NB4 (cell line): ENCODE results near the gene TNFSF8.

Experiments used
- DNase-seq: peaks from one replicate; pipeline ENCODE4 v3.0.0; 2010; ENCODE audit warnings: low read depth
- H3K4me3 ChIP-seq: one replicate; pipeline ENCODE4 v1.5.1; 2011; ENCODE audit warnings: mild to moderate bottlenecking, low read depth, low read length, moderate library complexity
- CTCF ChIP-seq: IDR thresholded peaks from one replicate; pipeline ENCODE4 v1.5.1; 2012; ENCODE audit warnings: low read depth, low read length
- MAX ChIP-seq: IDR thresholded peaks from 2 replicates; pipeline ENCODE4 v1.6.1; 2011; ENCODE audit warnings: low read depth, low read length
- MYC ChIP-seq: IDR thresholded peaks from 2 replicates; pipeline ENCODE4 v1.6.1; 2011; ENCODE audit warnings: low read depth, low read length
- POLR2A ChIP-seq: IDR thresholded peaks from 2 replicates; pipeline ENCODE4 v1.6.1; 2011; ENCODE audit warnings: mild to moderate bottlenecking; ENCODE audit not compliant: insufficient read length; ENCODE audit errors: extremely low read depth

The TNFSF8 gene

GRCh38 chr9:114894609-114895433 is 35.6 kb downstream of the TNFSF8 start:
- TF ChIP-seq MYC, result peak; percentile 45; the same call in 1 of the 2 replicates
- TF ChIP-seq CTCF, result no peak
- 0 out of 2 replicates have a peak, but pooled peaks have one; percentile 31 for TF ChIP-seq MAX
- TF ChIP-seq POLR2A, result no peak
- DNase-seq, result peak; percentile 54
- H3K4me3 ChIP-seq, result no peak overlapping the region

GRCh38 chr9:114894206-114894605 is 36.2 kb downstream of the TNFSF8 start:
- DNase-seq, result no peak
- no peak for TF ChIP-seq MYC
- TF ChIP-seq MAX, result no peak
- no peak for TF ChIP-seq POLR2A
- no peak for TF ChIP-seq CTCF
- no peak overlapping the region for H3K4me3 ChIP-seq

- H3K4me3 ChIP-seq, result no peak overlapping the region
- TF ChIP-seq MAX (no peak), CTCF (no peak), POLR2A (no peak), MYC (no peak)
- DNase-seq, result peak; percentile 10
These were observed 37.0 kb downstream of the TNFSF8 start for GRCh38 chr9:114893221-114894010.

GRCh38 chr9:114889802-114890224 is 40.6 kb downstream of the TNFSF8 start:
- no peak overlapping the region for H3K4me3 ChIP-seq
- DNase-seq, result no peak
- no peak for TF ChIP-seq MYC
- no peak for TF ChIP-seq CTCF
- TF ChIP-seq MAX, result no peak
- TF ChIP-seq POLR2A, result no peak

GRCh38 chr9:114888607-114889006 is 41.8 kb downstream of the TNFSF8 start:
- DNase-seq, result no peak
- TF ChIP-seq MAX, result no peak
- TF ChIP-seq CTCF, result no peak
- no peak for TF ChIP-seq MYC
- no peak overlapping the region for H3K4me3 ChIP-seq
